Right forelimb (tissue), 1 donor: ENCODE measurements around the gene DIP2B.

Source experiments
- DNase-seq: peaks from one replicate; pipeline ENCODE4 v3.0.0-alpha.2; 2018

DIP2B gene

GRCh38 chr12:50581226-50582184 is 76.7 kb downstream of the DIP2B start:
- DNase-seq: no peak

- DNase-seq: no peak
Observed at GRCh38 chr12:50584135-50584534, 79.3 kb downstream of the DIP2B start.

- DNase-seq: no peak
Observed at GRCh38 chr12:50589650-50590435, 85.1 kb downstream of the DIP2B start.

GRCh38 chr12:50590869-50591268 is 86.1 kb downstream of the DIP2B start:
- no peak for DNase-seq

GRCh38 chr12:50595667-50596066 is 90.9 kb downstream of the DIP2B start:
- no peak for DNase-seq

GRCh38 chr12:50597200-50598195 is 92.7 kb downstream of the DIP2B start:
- no peak for DNase-seq

- no peak for DNase-seq
Observed at GRCh38 chr12:50598321-50598862, 93.6 kb downstream of the DIP2B start.

- DNase-seq: no peak
Observed at GRCh38 chr12:50599366-50600095, 94.7 kb downstream of the DIP2B start.

- DNase-seq: no peak
Observed at GRCh38 chr12:50600364-50600763, 95.6 kb downstream of the DIP2B start.

- DNase-seq: no peak
Observed at GRCh38 chr12:50603817-50604639, 99.2 kb downstream of the DIP2B start.

GRCh38 chr12:50604640-50604920 is 99.8 kb downstream of the DIP2B start:
- no peak for DNase-seq

GRCh38 chr12:50606675-50607375 is 102.0 kb downstream of the DIP2B start:
- no peak for DNase-seq

GRCh38 chr12:50609292-50609874 is 104.6 kb downstream of the DIP2B start:
- no peak for DNase-seq

- no peak for DNase-seq
Observed at GRCh38 chr12:50610171-50610570, 105.4 kb downstream of the DIP2B start.

- DNase-seq: no peak
Observed at GRCh38 chr12:50611021-50611744, 106.4 kb downstream of the DIP2B start.

GRCh38 chr12:50612882-50613281 is 108.1 kb downstream of the DIP2B start:
- no peak for DNase-seq

GRCh38 chr12:50613463-50613862 is 108.7 kb downstream of the DIP2B start:
- DNase-seq: no peak

- DNase-seq: no peak
Observed at GRCh38 chr12:50614167-50614759, 109.5 kb downstream of the DIP2B start.
